ENCODE data around the gene ZNF670. TPM values are rescaled to one million over a fixed set of nuclear protein-coding genes. Genes with fewer than 3 reads are reported as not detected.
A peak's percentile ranks its signal among the peaks of the same experiment; 100 is the strongest.

ZNF670 gene
- total RNA-seq, 1 experiment from 2014 or later = 5.6 TPM

DNA sequence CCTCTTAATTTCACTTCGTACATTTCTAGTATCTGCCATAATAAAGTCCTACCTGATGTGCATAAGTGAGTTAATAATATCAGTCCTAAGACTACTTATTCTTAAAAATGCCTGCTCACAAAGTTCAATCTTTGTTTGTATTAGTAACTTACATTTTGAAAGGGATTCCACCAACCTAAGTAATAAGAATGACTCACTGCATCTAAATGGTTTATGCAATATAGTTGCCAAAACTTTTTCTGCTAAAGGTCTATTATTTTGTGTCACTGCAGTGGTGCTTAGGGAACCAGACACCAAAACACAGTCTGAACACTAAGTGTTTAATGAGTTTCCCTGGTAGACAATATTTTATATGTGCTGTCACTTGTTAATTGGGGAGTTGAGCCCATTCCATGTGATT is 23.8 kb upstream of the ZNF670 start:
- Histone ChIP-seq H3K4me2 (ENCODE audit: low read length) (peak overlapping the region; percentile 87), H3K4me3 (ENCODE audit: low read length) (peak overlapping the region; percentile 98), H3K9me2 (replicated peaks; ENCODE audit: low read length) (no peaks in the 10 kb centered on the region), H3K79me2 (ENCODE audit: low read length) (peaks cover 41% of the 10 kb centered on the region), H3F3A (ENCODE audit: low read length, unreplicated experiment) (no peaks in the 10 kb centered on the region), H2AFZ (ENCODE audit: low read length) (no peak overlapping the region), H4K20me1 (ENCODE audit: low read length) (peaks cover 20% of the 10 kb centered on the region; the same call in 1 of the 2 replicates), H3K27ac (ENCODE audit: low read length) (no peak overlapping the region), H3K4me1 (ENCODE audit: insufficient read depth, low read length) (peaks cover 17% of the 10 kb centered on the region), H3K9me3 (ENCODE audit: low read length) (peaks cover 23% of the 10 kb centered on the region), H3K27me3 (ENCODE audit: low read length) (no peaks in the 10 kb centered on the region), H3K36me3 (ENCODE audit: low read depth, low read length) (peaks cover 43% of the 10 kb centered on the region), H3K9ac (ENCODE audit: low read length) (no peak overlapping the region)
- CTCF ChIA-PET = no interaction called here
- DNase-seq (peak; percentile 74), ATAC-seq (0 out of 2 replicates have a peak, but pooled peaks have one; percentile 2)
- TF ChIP-seq EZH2phosphoT487 (IDR thresholded peaks at IDR 0.05; ENCODE audit: borderline replicate concordance, low read length) (no peak), EZH2 (IDR thresholded peaks at IDR 0.05; ENCODE audit: low read length, unreplicated experiment) (no peak)
- TF ChIP-seq, protein P1, sequence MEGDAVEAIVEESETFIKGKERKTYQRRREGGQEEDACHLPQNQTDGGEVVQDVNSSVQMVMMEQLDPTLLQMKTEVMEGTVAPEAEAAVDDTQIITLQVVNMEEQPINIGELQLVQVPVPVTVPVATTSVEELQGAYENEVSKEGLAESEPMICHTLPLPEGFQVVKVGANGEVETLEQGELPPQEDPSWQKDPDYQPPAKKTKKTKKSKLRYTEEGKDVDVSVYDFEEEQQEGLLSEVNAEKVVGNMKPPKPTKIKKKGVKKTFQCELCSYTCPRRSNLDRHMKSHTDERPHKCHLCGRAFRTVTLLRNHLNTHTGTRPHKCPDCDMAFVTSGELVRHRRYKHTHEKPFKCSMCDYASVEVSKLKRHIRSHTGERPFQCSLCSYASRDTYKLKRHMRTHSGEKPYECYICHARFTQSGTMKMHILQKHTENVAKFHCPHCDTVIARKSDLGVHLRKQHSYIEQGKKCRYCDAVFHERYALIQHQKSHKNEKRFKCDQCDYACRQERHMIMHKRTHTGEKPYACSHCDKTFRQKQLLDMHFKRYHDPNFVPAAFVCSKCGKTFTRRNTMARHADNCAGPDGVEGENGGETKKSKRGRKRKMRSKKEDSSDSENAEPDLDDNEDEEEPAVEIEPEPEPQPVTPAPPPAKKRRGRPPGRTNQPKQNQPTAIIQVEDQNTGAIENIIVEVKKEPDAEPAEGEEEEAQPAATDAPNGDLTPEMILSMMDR (conservative IDR thresholded peaks at IDR 0.05; ENCODE audit: low read depth, low read length) = no peak
- BruUV-seq (replicated peaks) = no TSS peak
- intact Hi-C loops (cut with micrococcal nuclease) = loop anchor here (2.0 kb wide), 1 partner anchor 24 kb away; the partner anchor contains the start of gene ZNF670
- POLR2A ChIA-PET (ENCODE audit: unreplicated experiment) = no interaction called here

DNA sequence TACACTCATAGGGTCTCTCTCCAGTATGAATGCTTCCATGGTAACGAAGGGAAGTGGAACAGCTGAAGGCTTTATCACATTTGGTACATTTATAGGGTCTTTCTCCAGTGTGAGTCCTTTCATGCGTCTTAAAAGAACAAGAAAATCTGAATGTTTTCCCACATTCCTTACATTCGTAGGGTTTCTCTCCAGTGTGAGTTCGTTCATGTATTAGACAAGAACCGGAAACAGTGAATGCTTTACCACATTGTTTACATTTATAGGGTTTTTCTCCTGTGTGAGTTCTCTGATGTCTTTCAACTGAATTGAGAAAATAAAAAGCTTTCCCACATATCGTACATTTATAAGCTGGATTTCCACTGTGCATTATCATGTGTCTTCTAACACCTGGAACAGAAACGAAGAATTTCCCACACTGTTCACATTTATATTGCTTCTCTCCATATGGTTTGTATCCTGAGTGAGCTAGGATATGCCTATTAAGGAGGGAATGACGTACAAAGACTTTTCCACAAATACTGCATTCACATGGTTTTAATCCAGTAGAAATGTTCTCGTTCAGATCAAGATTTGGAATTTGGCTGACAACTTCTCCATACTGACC is 22.2 kb upstream of the ZNF670 start:
- TF ChIP-seq EZH2 (IDR thresholded peaks at IDR 0.05; ENCODE audit: low read length, unreplicated experiment) = no peak
- TF ChIP-seq, protein P1 (conservative IDR thresholded peaks at IDR 0.05; ENCODE audit: low read depth, low read length) = no peak
- TF ChIP-seq EZH2phosphoT487 (IDR thresholded peaks at IDR 0.05; ENCODE audit: borderline replicate concordance, low read length) = no peak
- ChIA-PET POLR2A (ENCODE audit: unreplicated experiment) (no interaction called here), CTCF (no interaction called here)
- peaks cover 23% of the 10 kb centered on the region for H3K9me3 ChIP-seq (ENCODE audit: low read length)
- H3K36me3 ChIP-seq (ENCODE audit: low read depth, low read length) = peaks cover 46% of the 10 kb centered on the region
- no peak overlapping the region for H2AFZ ChIP-seq (ENCODE audit: low read length)
- peaks cover 17% of the 10 kb centered on the region for H3K4me1 ChIP-seq (ENCODE audit: insufficient read depth, low read length)
- DNase-seq (no peak), ATAC-seq (no peak)
- peaks cover 41% of the 10 kb centered on the region for H3K79me2 ChIP-seq (ENCODE audit: low read length)
- no peaks in the 10 kb centered on the region for H3K9me2 ChIP-seq (replicated peaks; ENCODE audit: low read length)
- peaks cover 20% of the 10 kb centered on the region; the same call in 1 of the 2 replicates for H4K20me1 ChIP-seq (ENCODE audit: low read length)
- no peaks in the 10 kb centered on the region for H3F3A ChIP-seq (ENCODE audit: low read length, unreplicated experiment)
- H3K4me2 ChIP-seq (ENCODE audit: low read length) = no peak overlapping the region
- no peaks in the 10 kb centered on the region for H3K27me3 ChIP-seq (ENCODE audit: low read length)
- H3K9ac ChIP-seq (ENCODE audit: low read length) = no peak overlapping the region
- intact Hi-C loops (cut with micrococcal nuclease) = no loop called here
- no TSS peak for BruUV-seq (replicated peaks)
- peak overlapping the region; percentile 13; the same call in 1 of the 2 replicates for H3K4me3 ChIP-seq (ENCODE audit: low read length)
- H3K27ac ChIP-seq (ENCODE audit: low read length) = no peak overlapping the region

DNA sequence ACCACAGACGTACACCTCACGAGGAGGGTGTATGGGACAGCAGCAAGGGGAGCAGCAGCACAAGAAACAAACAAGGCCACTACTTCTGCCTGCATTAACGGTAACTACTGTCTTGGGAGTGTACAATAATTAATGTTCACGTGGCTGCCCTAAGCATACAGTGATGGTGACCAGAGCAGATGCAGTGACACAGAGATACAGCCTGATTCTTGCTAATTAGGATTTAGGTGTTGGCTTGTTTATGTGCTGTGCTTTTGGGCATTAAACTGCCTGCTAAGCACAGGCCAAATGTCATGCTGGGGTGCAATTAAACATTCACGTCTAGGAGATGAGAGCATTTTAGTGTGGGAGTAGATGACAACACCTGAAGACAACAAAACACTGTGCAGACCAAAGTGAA is 18.3 kb upstream of the ZNF670 start:
- CTCF ChIA-PET = no interaction called here
- Histone ChIP-seq H3K27me3 (ENCODE audit: low read length) (no peaks in the 10 kb centered on the region), H3K4me1 (ENCODE audit: insufficient read depth, low read length) (peaks cover 1% of the 10 kb centered on the region), H3K9me2 (replicated peaks; ENCODE audit: low read length) (no peaks in the 10 kb centered on the region), H3K9ac (ENCODE audit: low read length) (no peak overlapping the region), H3K36me3 (ENCODE audit: low read depth, low read length) (peaks cover 36% of the 10 kb centered on the region), H3K27ac (ENCODE audit: low read length) (no peak overlapping the region), H4K20me1 (ENCODE audit: low read length) (peaks cover 11% of the 10 kb centered on the region; the same call in 1 of the 2 replicates), H3F3A (ENCODE audit: low read length, unreplicated experiment) (no peaks in the 10 kb centered on the region), H3K9me3 (ENCODE audit: low read length) (peaks cover 23% of the 10 kb centered on the region), H3K79me2 (ENCODE audit: low read length) (peaks cover 19% of the 10 kb centered on the region), H3K4me2 (ENCODE audit: low read length) (no peak overlapping the region), H3K4me3 (ENCODE audit: low read length) (no peak overlapping the region), H2AFZ (ENCODE audit: low read length) (no peak overlapping the region)
- no TSS peak for BruUV-seq (replicated peaks)
- intact Hi-C loops (cut with micrococcal nuclease) = no loop called here
- ATAC-seq (no peak), DNase-seq (no peak)
- POLR2A ChIA-PET (ENCODE audit: unreplicated experiment) = no interaction called here
- TF ChIP-seq EZH2 (IDR thresholded peaks at IDR 0.05; ENCODE audit: low read length, unreplicated experiment) = no peak
- no peak for TF ChIP-seq EZH2phosphoT487 (IDR thresholded peaks at IDR 0.05; ENCODE audit: borderline replicate concordance, low read length)
- TF ChIP-seq, protein P1 (conservative IDR thresholded peaks at IDR 0.05; ENCODE audit: low read depth, low read length) = no peak

All from PC-3 (cell line).